Neural progenitor cell (in vitro differentiated cells): ENCODE measurements around the gene PRKAG2.

Experiments
- CTCF ChIP-seq: fragments of 200-600 bp; sonication (generic); IDR thresholded peaks from 2 replicates; pipeline ENCODE4 v1.5.1; 2017; ENCODE audit warnings: antibody characterized with exemption, mild to moderate bottlenecking
- EZH2 ChIP-seq: fragments of 200-600 bp; sonication (generic); IDR thresholded peaks from 2 replicates; pipeline ENCODE4 v1.6.1; 2017; ENCODE audit warnings: antibody characterized with exemption, mild to moderate bottlenecking, moderate library complexity

GRCh38 chr7:151883857-151884256 is 6.9 kb upstream of the PRKAG2 start:
- no peak for TF ChIP-seq CTCF
- no peak for TF ChIP-seq EZH2
